ENCODE data around the gene C12orf75.
A peak's percentile ranks its signal among the peaks of the same experiment; 100 is the strongest.
"Not testable (repeated sequence)": the region's sequence is repeated elsewhere in the genome, so short reads cannot be mapped to it uniquely, and the experiment has no call there.

The C12orf75 gene

GRCh38 chr12:105330283-105330930, at the start of gene C12orf75:
C12orf75 (plus strand) TSS chr12:105330691; CDS start chr12:105330892, 201 bp downstream.
- peak; percentile 87 for DNase-seq

- DNase-seq = no peak
Observed at GRCh38 chr12:105280966-105281693, 49.4 kb upstream of the C12orf75 start.

GRCh38 chr12:105281694-105282049, 48.8 kb upstream of the C12orf75 start:
- no peak for DNase-seq

- no peak for DNase-seq
Observed at GRCh38 chr12:105285378-105285777, 45.1 kb upstream of the C12orf75 start.

GRCh38 chr12:105287408-105287807, 43.1 kb upstream of the C12orf75 start:
- DNase-seq = no peak

GRCh38 chr12:105288311-105288996, 42.0 kb upstream of the C12orf75 start:
- no peak for DNase-seq

- DNase-seq = no peak
Observed at GRCh38 chr12:105289114-105289904, 41.2 kb upstream of the C12orf75 start.

- no peak for DNase-seq
Observed at GRCh38 chr12:105291531-105291930, 39.0 kb upstream of the C12orf75 start.

GRCh38 chr12:105292705-105293104, 37.8 kb upstream of the C12orf75 start:
- no peak for DNase-seq

GRCh38 chr12:105293187-105293586, 37.3 kb upstream of the C12orf75 start:
- no peak for DNase-seq

- DNase-seq = no peak
Observed at GRCh38 chr12:105294161-105294560, 36.3 kb upstream of the C12orf75 start.

- DNase-seq = no peak
Observed at GRCh38 chr12:105294886-105295479, 35.5 kb upstream of the C12orf75 start.

- DNase-seq = no peak
Observed at GRCh38 chr12:105296116-105297089, 34.1 kb upstream of the C12orf75 start.

- no peak for DNase-seq
Observed at GRCh38 chr12:105300883-105301282, 29.6 kb upstream of the C12orf75 start.

GRCh38 chr12:105301696-105302095, 28.8 kb upstream of the C12orf75 start:
- DNase-seq = no peak

GRCh38 chr12:105302986-105303385, 27.5 kb upstream of the C12orf75 start:
- not testable (repeated sequence) for DNase-seq

GRCh38 chr12:105304626-105305025, 25.9 kb upstream of the C12orf75 start:
- DNase-seq = not testable (repeated sequence)

GRCh38 chr12:105307601-105308314, 22.7 kb upstream of the C12orf75 start:
- DNase-seq = not testable (repeated sequence)

- DNase-seq = not testable (repeated sequence)
Observed at GRCh38 chr12:105308839-105309238, 21.7 kb upstream of the C12orf75 start.

GRCh38 chr12:105309384-105309783, 21.1 kb upstream of the C12orf75 start:
- not testable (repeated sequence) for DNase-seq

Data from CD4-positive, alpha-beta T cell treated with Interferon gamma for 1 hour (primary cell).